Right lobe of liver (tissue), 6 donors: ENCODE results near the gene MSANTD3. TPM values are rescaled to one million over a fixed set of nuclear protein-coding genes. Genes with fewer than 3 reads are reported as not detected.

ENCODE experiments used
- ATAC-seq, 4 donors: fragments of 200-7000 bp; cut with Tn5 transposase; one replicate each; pipeline ENCODE4 v1.9.1; 2020; ENCODE audit warnings: mild to moderate bottlenecking in 4 of 4, moderate library complexity in 4 of 4
- DNase-seq, 3 donors: peaks; one replicate each; pipeline ENCODE4 v3.0.0-alpha.2; 2020
- H3K27ac ChIP-seq, 3 donors: fragments of 200-600 bp; one replicate each; pipeline ENCODE4 v1.8.0; 2022
- H3K27me3 ChIP-seq, 2 donors: fragments of 200-600 bp; one replicate each; pipeline ENCODE4 v1.8.0; 2022
- H3K36me3 ChIP-seq, 4 donors: fragments of 200-600 bp; sonication (generic) in 1 of 4; one replicate each; pipeline versions ENCODE4 v1.5.1 to v1.8.0; 2017 to 2022; ENCODE audit warnings: control low read depth in 1 of 4
- H3K4me1 ChIP-seq, 4 donors: fragments of 200-600 bp; sonication (generic) in 1 of 4; one replicate each; pipeline versions ENCODE4 v1.5.1 to v1.8.0; 2017 to 2022; ENCODE audit warnings: control low read depth in 1 of 4
- H3K4me3 ChIP-seq, 3 donors: fragments of 200-600 bp; one replicate each; pipeline ENCODE4 v1.8.0; 2022
- H3K9me3 ChIP-seq, 4 donors: fragments of 200-600 bp; sonication (generic) in 1 of 4; one replicate each; pipeline versions ENCODE4 v1.5.1 to v1.8.0; 2017 to 2022; ENCODE audit warnings: control low read depth in 1 of 4
- POLR2A ChIP-seq: fragments of 450-650 bp; IDR thresholded peaks from one replicate; pipeline ENCODE4 v1.6.1; 2017; ENCODE audit warnings: antibody characterized with exemption, mild to moderate bottlenecking
- WGBS: methylation state at CpG from one replicate; pipeline ENCODE4 v1.1.6; 2018; ENCODE audit warnings: low coverage, low lambda C conversion rate; ENCODE audit not compliant: insufficient coverage; ENCODE audit errors: missing lambda C conversion rate; 5-methylcytosine and 5-hydroxymethylcytosine counted together
- intact Hi-C, 2 donors: fragments of 100-400 bp; cut with DNase I; formaldehyde crosslinking; loops; one replicate each; pipeline versions ENCODE4 v1.11.2 to v1.14.1; 2022
- total RNA-seq, 6 experiments: library from RNA; depleted of rRNA in 2 of 6; stranded (reverse); fragments of >200 nt in 2 of 6; fragmentation: NEBNext Ultra II Directional in 3 of 6; extraction: Animal tissue kit (Norgen Biotek cat#: 25700) in 3 of 6; gene quantifications; one replicate each; pipeline versions ENCODE4 v1.1.0 to v1.2.4, GENCODE V29; 2016 to 2023
- TF ChIP-seq, protein P1 (sequence below), 4 donors: fragments of 200-600 bp in 3 of 4; fragments of 450-650 bp in 1 of 4; IDR thresholded peaks; one replicate each; pipeline versions ENCODE4 v1.5.1 to v1.8.0; 2016 to 2022; ENCODE audit warnings: antibody characterized with exemption in 4 of 4, mild to moderate bottlenecking in 2 of 4
- donor health status: DM: no; HTN: yes; CAD: no.
- donor health status: DM: no; HTN: no; CAD: no.
- donor health status: DM: no; HTN: no; CAD: no.
- donor health status: DM: no; HTN: yes; CAD: no.
- donor health status: DM: no; HTN: yes; CAD: no.

MSANTD3 gene
- total RNA-seq, 6 experiments from 2014 or later: 6.7 to 26.9 (median 15.9) TPM

DNA sequence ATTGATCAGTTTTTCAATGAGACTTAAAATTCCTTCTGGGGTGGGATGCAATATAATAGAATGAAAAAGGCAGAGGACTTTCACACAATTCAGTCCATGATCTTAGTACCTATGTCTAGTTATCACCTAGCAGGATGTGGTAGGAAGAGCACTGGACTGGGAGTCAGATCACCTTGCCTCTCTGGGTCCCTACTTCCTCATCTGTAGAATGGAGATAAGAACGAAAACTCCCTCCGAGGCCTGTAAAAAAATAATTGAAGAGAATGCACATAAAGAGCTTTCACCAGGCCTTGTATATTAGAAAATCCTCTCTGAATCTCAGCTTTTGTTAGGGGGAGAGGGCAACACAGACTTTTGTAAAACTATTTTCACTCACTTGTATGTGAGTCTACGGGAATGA lies 45.3 kb downstream of the MSANTD3 start:
- TF ChIP-seq, protein P1, sequence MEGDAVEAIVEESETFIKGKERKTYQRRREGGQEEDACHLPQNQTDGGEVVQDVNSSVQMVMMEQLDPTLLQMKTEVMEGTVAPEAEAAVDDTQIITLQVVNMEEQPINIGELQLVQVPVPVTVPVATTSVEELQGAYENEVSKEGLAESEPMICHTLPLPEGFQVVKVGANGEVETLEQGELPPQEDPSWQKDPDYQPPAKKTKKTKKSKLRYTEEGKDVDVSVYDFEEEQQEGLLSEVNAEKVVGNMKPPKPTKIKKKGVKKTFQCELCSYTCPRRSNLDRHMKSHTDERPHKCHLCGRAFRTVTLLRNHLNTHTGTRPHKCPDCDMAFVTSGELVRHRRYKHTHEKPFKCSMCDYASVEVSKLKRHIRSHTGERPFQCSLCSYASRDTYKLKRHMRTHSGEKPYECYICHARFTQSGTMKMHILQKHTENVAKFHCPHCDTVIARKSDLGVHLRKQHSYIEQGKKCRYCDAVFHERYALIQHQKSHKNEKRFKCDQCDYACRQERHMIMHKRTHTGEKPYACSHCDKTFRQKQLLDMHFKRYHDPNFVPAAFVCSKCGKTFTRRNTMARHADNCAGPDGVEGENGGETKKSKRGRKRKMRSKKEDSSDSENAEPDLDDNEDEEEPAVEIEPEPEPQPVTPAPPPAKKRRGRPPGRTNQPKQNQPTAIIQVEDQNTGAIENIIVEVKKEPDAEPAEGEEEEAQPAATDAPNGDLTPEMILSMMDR (IDR thresholded peaks at IDR 0.05): no peak
- TF ChIP-seq POLR2A: no peak
- ATAC-seq (no peak), DNase-seq (no peak)
- 49% methylated on average over 3 of the region's 3 CpGs for WGBS
- Histone ChIP-seq H3K4me3 (no peak overlapping the region), H3K27ac (no peak overlapping the region), H3K4me1 (peaks cover 0 to 3% (median 0%) of the 10 kb centered on the region in 4 donors), H3K9me3 (no peaks in the 10 kb centered on the region), H3K27me3 (no peaks in the 10 kb centered on the region), H3K36me3 (no peaks in the 10 kb centered on the region)
- intact Hi-C loops: no loop called here

DNA sequence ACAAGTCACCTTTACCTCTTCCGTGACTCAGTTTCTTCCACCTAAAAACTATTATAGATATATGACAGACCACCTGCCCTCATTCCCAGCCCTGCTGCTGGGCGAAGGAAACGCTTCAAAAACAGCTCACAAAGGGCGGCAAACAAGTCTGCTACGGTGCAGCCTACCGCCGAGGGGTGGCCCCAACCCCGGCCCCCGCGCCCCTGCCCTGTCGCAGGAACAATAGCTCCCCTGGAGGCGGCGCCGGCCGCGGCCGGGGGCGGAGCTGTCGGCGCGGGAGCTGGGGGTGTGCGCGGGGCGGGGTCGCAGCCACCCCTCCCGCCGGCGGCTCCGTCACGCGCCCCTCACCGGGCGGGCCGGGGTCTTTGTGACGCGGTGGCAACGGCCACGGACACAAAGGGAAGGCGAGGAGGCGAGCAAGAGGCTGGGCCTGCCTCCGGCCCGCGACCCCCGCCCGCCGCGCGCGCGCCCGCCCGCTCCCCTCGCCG lies 45.9 kb downstream of the MSANTD3 start, which contains the start of gene TMEFF1:
TSS of gene TMEFF1 (plus strand) at position 362 of the 488 bp plus-strand sequence. CDS start 396 bp downstream, outside the sequence.
- intact Hi-C loops: no loop called here
- H3K9me3 ChIP-seq: no peaks in the 10 kb centered on the region
- peaks cover 0 to 3% (median 0%) of the 10 kb centered on the region in 4 donors for H3K4me1 ChIP-seq
- no peaks in the 10 kb centered on the region for H3K27me3 ChIP-seq
- WGBS: 32% methylated on average over 4 of the region's 54 CpGs
- DNase-seq (peak in 1 of 3 donors; percentile 37), ATAC-seq (peak; percentile 24 to 66 (median 36))
- H3K4me3 ChIP-seq: peak within 1 kb of the TSS; percentile 25 to 43 (median 30)
- H3K36me3 ChIP-seq: no peaks in the 10 kb centered on the region
- TF ChIP-seq, protein P1 (IDR thresholded peaks at IDR 0.05): peak in 1 of 4 donors; percentile 6
- no peak for TF ChIP-seq POLR2A
- H3K27ac ChIP-seq: no peak within 1 kb of the TSS

DNA sequence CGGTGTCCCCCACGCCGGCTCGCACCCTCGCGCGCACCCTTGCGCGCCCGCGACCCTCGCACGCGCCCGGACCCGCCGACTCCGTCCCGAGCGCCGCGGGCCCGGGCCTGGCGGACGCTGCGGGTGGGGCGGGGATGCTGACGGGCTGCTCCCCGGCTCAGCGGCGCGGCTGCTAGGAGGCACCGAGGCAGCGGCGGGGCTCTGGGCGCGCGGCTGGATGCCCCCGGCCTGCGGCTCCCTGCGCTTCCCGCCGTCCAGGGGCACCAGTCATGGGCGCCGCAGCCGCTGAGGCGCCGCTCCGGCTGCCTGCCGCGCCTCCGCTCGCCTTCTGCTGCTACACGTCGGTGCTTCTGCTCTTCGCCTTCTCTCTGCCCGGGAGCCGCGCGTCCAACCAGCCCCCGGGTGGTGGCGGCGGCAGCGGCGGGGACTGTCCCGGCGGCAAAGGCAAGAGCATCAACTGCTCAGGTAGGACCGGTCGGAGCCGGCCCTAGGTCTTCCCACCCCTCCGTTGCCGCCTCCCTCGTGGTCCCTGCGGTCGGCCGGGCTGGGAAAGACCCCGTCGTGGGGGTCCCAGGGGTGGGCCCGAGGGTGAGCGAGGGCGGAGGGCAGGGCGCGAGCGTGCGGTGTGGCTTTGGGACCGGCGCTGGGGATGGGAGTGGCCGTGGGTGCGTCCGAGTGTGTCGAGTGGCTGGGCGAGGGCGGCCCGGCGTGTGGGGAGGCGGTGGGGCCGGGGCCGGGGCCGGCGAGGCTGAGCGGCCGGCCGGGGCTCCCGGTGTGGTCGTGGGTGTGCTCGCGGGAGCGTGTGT lies 46.5 kb downstream of the MSANTD3 start:
- intact Hi-C loops: no loop called here
- Histone ChIP-seq H3K9me3 (no peaks in the 10 kb centered on the region), H3K4me1 (peaks cover 0 to 3% (median 0%) of the 10 kb centered on the region in 4 donors), H3K27ac (no peak overlapping the region), H3K36me3 (no peaks in the 10 kb centered on the region), H3K4me3 (peak overlapping the region; percentile 25 to 43 (median 30)), H3K27me3 (no peaks in the 10 kb centered on the region)
- WGBS: 2% methylated on average over 24 of the region's 108 CpGs
- no peak for TF ChIP-seq POLR2A
- TF ChIP-seq, protein P1 (IDR thresholded peaks at IDR 0.05): no peak
- peak in 2 of 3 donors; percentile 33 to 54 for DNase-seq
- peak; percentile 50 to 69 (median 67) for ATAC-seq

DNA sequence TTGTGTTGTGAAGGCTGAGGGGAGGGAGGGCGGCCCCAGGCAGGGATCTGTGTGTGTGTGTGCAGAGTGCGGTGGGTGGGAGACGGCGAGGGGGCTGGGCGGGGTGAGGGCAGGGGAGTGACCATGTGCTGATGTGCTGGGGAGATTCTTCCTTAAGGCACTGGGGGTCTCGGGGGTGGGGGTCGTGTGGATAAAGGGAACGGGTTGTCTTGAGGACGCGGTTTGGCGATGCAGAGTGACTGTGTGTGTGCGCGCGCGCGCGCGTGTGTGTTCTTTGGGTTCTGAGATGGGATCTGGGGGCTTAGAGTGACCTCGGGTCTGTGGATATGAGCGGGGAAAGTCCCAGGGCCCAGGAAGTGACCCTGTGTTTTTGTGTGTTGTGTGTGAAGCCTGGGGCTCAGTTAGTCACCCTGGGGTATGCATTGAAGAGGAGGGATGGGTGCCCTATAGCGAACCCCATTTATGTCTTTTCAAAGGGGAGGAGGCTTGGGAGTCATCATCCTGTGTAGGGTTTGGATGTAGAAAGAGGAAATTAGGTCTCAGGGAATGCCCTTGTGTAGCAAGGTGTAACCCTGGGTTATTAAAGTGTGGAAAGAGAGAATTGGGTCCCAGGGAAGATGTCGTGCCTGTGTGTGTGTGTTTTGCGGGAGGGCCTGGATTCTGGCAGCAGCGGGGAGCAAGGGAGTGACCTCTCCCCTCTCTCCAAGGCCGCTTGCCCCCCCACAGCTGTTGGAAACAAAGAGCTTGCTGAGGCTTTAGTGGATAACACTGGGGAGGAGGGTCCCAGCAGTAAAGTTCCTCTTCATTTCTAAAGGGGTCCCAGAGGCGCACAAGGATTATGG lies 47.4 kb downstream of the MSANTD3 start:
- TF ChIP-seq POLR2A: no peak
- TF ChIP-seq, protein P1 (IDR thresholded peaks at IDR 0.05): no peak
- Histone ChIP-seq H3K4me1 (peaks cover 0 to 3% (median 0%) of the 10 kb centered on the region in 4 donors), H3K27me3 (no peaks in the 10 kb centered on the region), H3K36me3 (no peaks in the 10 kb centered on the region), H3K4me3 (peak overlapping the region; percentile 25 to 43 (median 30)), H3K9me3 (no peaks in the 10 kb centered on the region), H3K27ac (no peak overlapping the region)
- no peak for ATAC-seq
- WGBS: 24% methylated on average over 20 of the region's 26 CpGs
- DNase-seq: no peak
- intact Hi-C loops: no loop called here
